ENCODE results near the gene LHFPL2.

DNA sequence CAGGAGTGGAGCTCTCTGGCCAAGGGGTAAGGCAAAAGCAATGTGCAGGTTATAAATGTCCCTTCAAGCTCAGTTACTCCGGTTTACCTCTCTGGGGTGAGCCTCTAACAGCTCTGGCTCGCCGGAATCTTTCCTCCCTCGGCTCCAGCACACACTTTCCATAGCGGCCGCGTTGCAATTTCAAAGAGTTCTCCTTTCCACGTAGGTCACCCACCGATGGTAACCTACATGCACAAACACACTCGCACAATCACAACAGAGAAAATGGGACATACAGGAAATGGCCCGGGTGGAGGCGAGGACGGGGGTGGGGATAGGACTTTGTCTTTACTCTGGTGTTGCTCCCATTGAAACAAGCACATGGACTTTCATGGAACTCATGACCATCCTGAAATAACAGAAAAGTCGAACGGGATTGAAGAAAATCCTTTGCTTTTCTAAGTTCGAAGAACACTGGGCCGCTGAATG is 1.2 kb downstream of the LHFPL2 start:
- no peak for TF ChIP-seq POLR2A (IDR thresholded peaks at IDR 0.05)
- TF ChIP-seq, protein P1, sequence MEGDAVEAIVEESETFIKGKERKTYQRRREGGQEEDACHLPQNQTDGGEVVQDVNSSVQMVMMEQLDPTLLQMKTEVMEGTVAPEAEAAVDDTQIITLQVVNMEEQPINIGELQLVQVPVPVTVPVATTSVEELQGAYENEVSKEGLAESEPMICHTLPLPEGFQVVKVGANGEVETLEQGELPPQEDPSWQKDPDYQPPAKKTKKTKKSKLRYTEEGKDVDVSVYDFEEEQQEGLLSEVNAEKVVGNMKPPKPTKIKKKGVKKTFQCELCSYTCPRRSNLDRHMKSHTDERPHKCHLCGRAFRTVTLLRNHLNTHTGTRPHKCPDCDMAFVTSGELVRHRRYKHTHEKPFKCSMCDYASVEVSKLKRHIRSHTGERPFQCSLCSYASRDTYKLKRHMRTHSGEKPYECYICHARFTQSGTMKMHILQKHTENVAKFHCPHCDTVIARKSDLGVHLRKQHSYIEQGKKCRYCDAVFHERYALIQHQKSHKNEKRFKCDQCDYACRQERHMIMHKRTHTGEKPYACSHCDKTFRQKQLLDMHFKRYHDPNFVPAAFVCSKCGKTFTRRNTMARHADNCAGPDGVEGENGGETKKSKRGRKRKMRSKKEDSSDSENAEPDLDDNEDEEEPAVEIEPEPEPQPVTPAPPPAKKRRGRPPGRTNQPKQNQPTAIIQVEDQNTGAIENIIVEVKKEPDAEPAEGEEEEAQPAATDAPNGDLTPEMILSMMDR (IDR thresholded peaks at IDR 0.05): no peak
- TF ChIP-seq POLR2AphosphoS5 (IDR thresholded peaks at IDR 0.05): no peak
- no peak for TF ChIP-seq EP300 (IDR thresholded peaks at IDR 0.05; ENCODE audit: low read depth)

Data from transverse colon (tissue), 4 donors.